Prostate gland (tissue), 2 donors: ENCODE results near the gene RIT2. TPM values are rescaled to one million over a fixed set of nuclear protein-coding genes. Genes with fewer than 3 reads are reported as not detected.

Experiments
- DNase-seq: peaks from one replicate; pipeline ENCODE4 v3.0.0-alpha.2; 2019; ENCODE audit warnings: low spot score
- H3K27ac ChIP-seq, 2 donors: fragments of 200-600 bp; sonication (generic); 2 replicates each; pipeline ENCODE4 v1.5.1; 2017 to 2019
- H3K27me3 ChIP-seq: fragments of 200-600 bp; sonication (generic); replicated peaks from 2 replicates; pipeline ENCODE4 v1.5.1; 2019; ENCODE audit not compliant: insufficient read depth
- H3K36me3 ChIP-seq, 2 donors: fragments of 200-600 bp; sonication (generic); 1 replicate in 1 of 2; 2 replicates in 1 of 2; pipeline versions ENCODE4 v1.5.1 to v1.8.1; 2017 to 2019
- H3K4me1 ChIP-seq: fragments of 200-600 bp; sonication (generic); replicated peaks from 2 replicates; pipeline ENCODE4 v1.5.1; 2019
- H3K4me3 ChIP-seq, 2 donors: fragments of 200-600 bp; sonication (generic); 2 replicates each; pipeline ENCODE4 v1.5.1; 2017 to 2019
- H3K9me3 ChIP-seq: fragments of 200-600 bp; sonication (generic); 2 replicates; pipeline ENCODE4 v1.5.1; 2017
- POLR2A ChIP-seq: fragments of 450-650 bp; IDR thresholded peaks from one replicate; pipeline ENCODE4 v1.6.1; 2016; ENCODE audit warnings: antibody characterized with exemption, mild to moderate bottlenecking
- POLR2AphosphoS5 ChIP-seq: sonication (generic); formaldehyde crosslinking; IDR thresholded peaks from one replicate; pipeline ENCODE4 v1.6.1; 2017; ENCODE audit warnings: antibody characterized with exemption
- WGBS: methylation state at CpG from one replicate; pipeline ENCODE4 v1.1.5; 2018; 5-methylcytosine and 5-hydroxymethylcytosine counted together
- intact Hi-C: fragments of 100-400 bp; cut with DNase I; formaldehyde crosslinking; loops from one replicate; pipeline ENCODE4 v1.14.2; 2022
- total RNA-seq, 2 donors: library from RNA; depleted of rRNA; stranded (reverse); fragments of >200 nt; gene quantifications; one replicate each; pipeline ENCODE4 v1.1.0, GENCODE V29; 2016
- TF ChIP-seq, protein P1 (sequence below), 4 experiments: fragments of 200-600 bp in 2 of 4; fragments of 450-650 bp in 2 of 4; sonication (generic) in 2 of 4; IDR thresholded peaks; 1 replicate in 3 of 4; 2 replicates in 1 of 4; pipeline ENCODE4 v1.5.1; 2016 to 2019; ENCODE audit warnings: antibody characterized with exemption in 4 of 4, mild to moderate bottlenecking in 2 of 4, moderate library complexity in 2 of 4

RIT2 gene
- total RNA-seq, 2 donors from 2014 or later: not detected

DNA sequence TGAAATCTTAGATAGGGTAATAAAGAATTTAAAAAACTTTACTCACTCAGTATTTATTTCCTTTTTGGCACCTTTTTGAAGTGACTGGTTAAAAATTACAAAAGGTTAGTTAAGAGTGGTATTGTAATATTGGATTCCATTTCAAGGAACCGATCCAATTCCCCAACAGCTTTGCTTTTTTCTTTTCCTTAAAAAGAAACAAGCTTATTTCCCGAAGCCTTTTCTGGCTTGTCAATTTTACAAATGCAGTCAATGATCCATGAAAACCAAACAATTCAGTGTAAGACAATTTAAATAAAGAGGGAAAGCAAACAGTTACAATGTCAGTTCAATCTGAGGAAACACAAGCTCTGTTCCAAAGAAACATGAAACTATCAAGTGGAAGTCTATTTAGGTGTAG, 200.2 kb downstream of the RIT2 start:
- DNase-seq: no peak
- H3K27me3 ChIP-seq: no peaks in the 10 kb centered on the region
- no peaks in the 10 kb centered on the region for H3K4me1 ChIP-seq
- no peak overlapping the region for H3K4me3 ChIP-seq
- TF ChIP-seq, protein P1, sequence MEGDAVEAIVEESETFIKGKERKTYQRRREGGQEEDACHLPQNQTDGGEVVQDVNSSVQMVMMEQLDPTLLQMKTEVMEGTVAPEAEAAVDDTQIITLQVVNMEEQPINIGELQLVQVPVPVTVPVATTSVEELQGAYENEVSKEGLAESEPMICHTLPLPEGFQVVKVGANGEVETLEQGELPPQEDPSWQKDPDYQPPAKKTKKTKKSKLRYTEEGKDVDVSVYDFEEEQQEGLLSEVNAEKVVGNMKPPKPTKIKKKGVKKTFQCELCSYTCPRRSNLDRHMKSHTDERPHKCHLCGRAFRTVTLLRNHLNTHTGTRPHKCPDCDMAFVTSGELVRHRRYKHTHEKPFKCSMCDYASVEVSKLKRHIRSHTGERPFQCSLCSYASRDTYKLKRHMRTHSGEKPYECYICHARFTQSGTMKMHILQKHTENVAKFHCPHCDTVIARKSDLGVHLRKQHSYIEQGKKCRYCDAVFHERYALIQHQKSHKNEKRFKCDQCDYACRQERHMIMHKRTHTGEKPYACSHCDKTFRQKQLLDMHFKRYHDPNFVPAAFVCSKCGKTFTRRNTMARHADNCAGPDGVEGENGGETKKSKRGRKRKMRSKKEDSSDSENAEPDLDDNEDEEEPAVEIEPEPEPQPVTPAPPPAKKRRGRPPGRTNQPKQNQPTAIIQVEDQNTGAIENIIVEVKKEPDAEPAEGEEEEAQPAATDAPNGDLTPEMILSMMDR (IDR thresholded peaks at IDR 0.05): no peak
- TF ChIP-seq POLR2AphosphoS5: no peak
- TF ChIP-seq POLR2A: no peak
- H3K36me3 ChIP-seq: no peaks in the 10 kb centered on the region
- 46% methylated on average over 2 of the region's 2 CpGs for WGBS
- intact Hi-C loops: no loop called here
- no peaks in the 10 kb centered on the region for H3K9me3 ChIP-seq
- H3K27ac ChIP-seq: no peak overlapping the region

DNA sequence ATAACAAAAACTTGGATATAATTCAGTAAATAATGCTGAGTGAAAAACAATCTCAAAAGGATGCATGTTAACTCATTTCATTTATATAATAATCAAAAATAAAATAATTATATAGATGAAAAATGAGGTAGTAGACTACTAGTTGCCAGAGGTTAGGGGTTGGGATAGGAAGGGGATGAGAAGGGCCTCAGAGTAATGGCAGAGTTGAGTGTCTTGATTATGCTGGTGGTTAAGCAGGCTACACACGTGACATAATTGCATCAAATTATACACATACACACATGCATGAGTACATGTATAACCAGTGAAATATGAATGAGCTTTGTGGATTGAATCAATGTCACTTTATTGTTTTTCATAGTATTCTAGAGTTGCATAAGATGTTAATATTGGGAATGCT, 201.0 kb downstream of the RIT2 start:
- no peaks in the 10 kb centered on the region for H3K4me1 ChIP-seq
- H3K27me3 ChIP-seq: no peaks in the 10 kb centered on the region
- no peaks in the 10 kb centered on the region for H3K36me3 ChIP-seq
- DNase-seq: no peak
- TF ChIP-seq, protein P1 (IDR thresholded peaks at IDR 0.05): no peak
- TF ChIP-seq POLR2AphosphoS5: no peak
- TF ChIP-seq POLR2A: no peak
- no peak overlapping the region for H3K27ac ChIP-seq
- intact Hi-C loops: no loop called here
- WGBS: 83% methylated on average over 1 of the region's 1 CpG
- no peak overlapping the region for H3K4me3 ChIP-seq
- no peaks in the 10 kb centered on the region for H3K9me3 ChIP-seq

DNA sequence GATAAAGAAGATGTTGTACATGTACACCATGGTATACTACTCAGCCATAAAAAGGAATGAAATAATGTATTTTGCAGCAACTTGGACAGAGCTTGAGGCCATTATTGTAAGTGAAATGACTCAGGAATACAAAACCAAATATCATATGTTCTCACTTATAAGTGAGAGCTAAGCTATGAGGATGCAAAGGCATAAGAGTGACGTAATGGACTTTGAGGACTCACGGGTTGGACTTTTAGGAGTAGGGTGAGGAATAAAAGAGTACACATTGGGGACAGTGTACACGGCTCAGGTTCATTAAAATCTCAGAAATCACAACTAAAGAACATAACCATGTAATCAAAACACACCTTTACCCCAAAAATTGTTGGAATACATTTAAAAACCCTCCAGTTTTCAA, 206.4 kb downstream of the RIT2 start:
- H3K4me1 ChIP-seq: no peaks in the 10 kb centered on the region
- no peak overlapping the region for H3K4me3 ChIP-seq
- H3K27ac ChIP-seq: no peak overlapping the region
- intact Hi-C loops: no loop called here
- H3K27me3 ChIP-seq: no peaks in the 10 kb centered on the region
- no peaks in the 10 kb centered on the region for H3K36me3 ChIP-seq
- TF ChIP-seq POLR2AphosphoS5 (no peak), POLR2A (no peak)
- TF ChIP-seq, protein P1 (IDR thresholded peaks at IDR 0.05): no peak
- H3K9me3 ChIP-seq: no peaks in the 10 kb centered on the region
- 90% methylated on average over 3 of the region's 3 CpGs for WGBS
- no peak for DNase-seq

DNA sequence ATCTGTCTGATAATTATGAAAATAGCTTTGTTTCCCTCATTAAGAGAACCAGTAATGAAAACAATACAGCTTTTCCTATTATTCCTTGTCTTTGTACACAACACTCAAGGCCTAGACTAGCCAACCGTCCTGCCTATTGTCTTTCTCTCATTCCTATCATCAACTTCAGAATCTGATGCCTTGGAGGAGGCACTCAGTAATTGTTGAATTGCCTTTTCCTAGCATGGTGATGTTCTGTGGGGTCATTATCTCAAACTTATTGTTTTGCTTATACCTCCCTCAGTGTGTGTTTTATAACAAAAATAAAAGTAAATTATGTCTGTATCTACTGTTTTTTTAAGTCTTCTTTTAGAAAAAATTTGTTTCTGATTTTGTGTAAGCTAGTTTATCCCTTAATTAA, 208.7 kb downstream of the RIT2 start:
- TF ChIP-seq, protein P1 (IDR thresholded peaks at IDR 0.05): no peak
- TF ChIP-seq POLR2A: no peak
- TF ChIP-seq POLR2AphosphoS5: no peak
- no peaks in the 10 kb centered on the region for H3K9me3 ChIP-seq
- H3K27ac ChIP-seq: no peak overlapping the region
- H3K27me3 ChIP-seq: no peaks in the 10 kb centered on the region
- no peak overlapping the region for H3K4me3 ChIP-seq
- WGBS: 88% methylated on average over 1 of the region's 1 CpG
- H3K4me1 ChIP-seq: no peaks in the 10 kb centered on the region
- no peak for DNase-seq
- no peaks in the 10 kb centered on the region for H3K36me3 ChIP-seq
- intact Hi-C loops: no loop called here

DNA sequence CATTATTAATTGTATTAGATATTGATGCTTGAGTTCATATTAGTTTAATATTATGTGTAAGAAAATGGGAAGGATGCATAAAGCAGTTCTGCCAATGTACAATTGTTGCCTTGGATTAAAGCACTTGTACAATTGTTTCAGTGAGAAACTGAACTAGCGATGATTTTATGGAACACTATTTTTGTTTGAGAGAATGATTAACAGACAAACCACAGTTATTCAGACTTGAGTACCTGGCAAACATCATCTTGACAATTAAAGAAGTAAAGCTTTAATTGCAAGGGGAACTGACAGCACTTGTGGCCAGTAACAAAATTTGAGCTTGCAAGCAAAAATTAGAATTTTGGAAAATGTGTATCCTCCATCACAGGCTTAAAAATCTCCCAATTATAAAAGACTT, 214.3 kb downstream of the RIT2 start:
- intact Hi-C loops: no loop called here
- H3K4me3 ChIP-seq: no peak overlapping the region
- DNase-seq: no peak
- H3K9me3 ChIP-seq: no peaks in the 10 kb centered on the region
- H3K27ac ChIP-seq: no peak overlapping the region
- H3K36me3 ChIP-seq: no peaks in the 10 kb centered on the region
- TF ChIP-seq POLR2AphosphoS5 (no peak), POLR2A (no peak)
- TF ChIP-seq, protein P1 (IDR thresholded peaks at IDR 0.05): no peak
- 60% methylated on average over 1 of the region's 1 CpG for WGBS
- no peaks in the 10 kb centered on the region for H3K27me3 ChIP-seq
- no peaks in the 10 kb centered on the region for H3K4me1 ChIP-seq
